Breast epithelium (tissue), 4 donors: ENCODE results near the gene TP53BP2. TPM values are rescaled to one million over a fixed set of nuclear protein-coding genes. Genes with fewer than 3 reads are reported as not detected.
"Not testable (repeated sequence)": the region's sequence is repeated elsewhere in the genome, so short reads cannot be mapped to it uniquely, and the experiment has no call there.

Experiments
- DNase-seq, 2 donors: peaks; one replicate each; pipeline ENCODE4 v3.0.0-alpha.2; 2019; ENCODE audit warnings: low spot score in 2 of 2
- H3K27ac ChIP-seq, 2 donors: fragments of 200-600 bp; sonication (generic) in 1 of 2; one replicate each; pipeline ENCODE4 v1.5.1; 2016 to 2019; ENCODE audit warnings: mild to moderate bottlenecking in 1 of 2
- H3K27me3 ChIP-seq, 2 donors: fragments of 200-600 bp; sonication (generic) in 1 of 2; one replicate each; pipeline versions ENCODE4 v1.5.1 to v1.6.0; 2017 to 2019; ENCODE audit warnings: control low read depth in 1 of 2, mild to moderate bottlenecking in 1 of 2
- H3K36me3 ChIP-seq: fragments of 200-600 bp; one replicate; pipeline ENCODE4 v1.5.1; 2019
- H3K4me1 ChIP-seq, 2 donors: fragments of 200-600 bp; sonication (generic); one replicate each; pipeline ENCODE4 v1.5.1; 2016 to 2019; ENCODE audit warnings: control low read depth in 1 of 2
- H3K4me3 ChIP-seq, 3 donors: fragments of 200-600 bp; sonication (generic); 1 replicate in 2 of 3; 2 replicates in 1 of 3; pipeline ENCODE4 v1.5.1; 2016 to 2019; ENCODE audit warnings: mild to moderate bottlenecking in 3 of 3, moderate library complexity in 2 of 3
- H3K9me3 ChIP-seq, 2 donors: fragments of 200-600 bp; sonication (generic) in 1 of 2; one replicate each; pipeline ENCODE4 v1.5.1; 2016 to 2019; ENCODE audit warnings: control low read depth in 1 of 2
- CTCF ChIP-seq, 3 donors: fragments of 450-650 bp; IDR thresholded peaks; one replicate each; pipeline ENCODE4 v1.5.1; 2016 to 2017; ENCODE audit warnings: antibody characterized with exemption in 3 of 3, mild to moderate bottlenecking in 3 of 3, moderate library complexity in 3 of 3
- POLR2A ChIP-seq: fragments of 450-650 bp; IDR thresholded peaks from one replicate; pipeline ENCODE4 v1.6.1; 2016; ENCODE audit warnings: antibody characterized with exemption, mild to moderate bottlenecking, moderate library complexity
- POLR2AphosphoS5 ChIP-seq, 3 donors: sonication (generic); formaldehyde crosslinking; IDR thresholded peaks; one replicate each; pipeline ENCODE4 v1.6.1; 2017; ENCODE audit warnings: antibody characterized with exemption in 3 of 3
- intact Hi-C: fragments of 100-400 bp; cut with DNase I; formaldehyde crosslinking; loops from one replicate; pipeline ENCODE4 v1.15.1; 2023; ENCODE audit warnings: low total_unique reads
- total RNA-seq, 3 donors: library from RNA; depleted of rRNA; stranded (reverse); fragments of >200 nt; gene quantifications; one replicate each; pipeline ENCODE4 v1.1.0, GENCODE V29; 2016

Gene TP53BP2
- total RNA-seq, result 10 to 100 TPM; 31.4 to 46.8 (median 38.0) TPM

GRCh38 chr1:223845810-223846682 lies at the start of gene TP53BP2:
Gene TP53BP2, minus strand, starts transcription at chr1:223845947. Its CDS starts 267 bp downstream, at chr1:223845680.
- intact Hi-C loops, result no loop called here
- no peaks in the 10 kb centered on the region for H3K36me3 ChIP-seq
- H3K4me3 ChIP-seq, result peak within 1 kb of the TSS; percentile 85 to 90 (median 87)
- H3K27me3 ChIP-seq, result no peaks in the 10 kb centered on the region
- H3K9me3 ChIP-seq, result no peaks in the 10 kb centered on the region
- DNase-seq, result peak; percentile 84
- TF ChIP-seq POLR2AphosphoS5 (IDR thresholded peaks at IDR 0.05) (peak; percentile 72 to 78 (median 73)), CTCF (IDR thresholded peaks at IDR 0.05) (peak in 2 of 3 donors; percentile 60), POLR2A (peak; percentile 79)
- peak within 1 kb of the TSS; percentile 96 to 100 for H3K27ac ChIP-seq
- peaks cover 0 to 6% of the 10 kb centered on the region in 2 donors for H3K4me1 ChIP-seq

GRCh38 chr1:223890494-223890893 lies 44.7 kb upstream of the TP53BP2 start:
- H3K9me3 ChIP-seq, H3K27me3 ChIP-seq, DNase-seq, H3K4me3 ChIP-seq, intact Hi-C loops, H3K4me1 ChIP-seq, H3K36me3 ChIP-seq, H3K27ac ChIP-seq: not testable (repeated sequence)

- DNase-seq, H3K27ac ChIP-seq, intact Hi-C loops, H3K4me3 ChIP-seq, H3K9me3 ChIP-seq, H3K27me3 ChIP-seq, H3K36me3 ChIP-seq, H3K4me1 ChIP-seq: not testable (repeated sequence)
Observed at GRCh38 chr1:223889319-223889718, 43.6 kb upstream of the TP53BP2 start.

- H3K9me3 ChIP-seq, result no peaks in the 10 kb centered on the region
- no peak overlapping the region for H3K27ac ChIP-seq
- H3K4me1 ChIP-seq, result no peaks in the 10 kb centered on the region
- DNase-seq, result no peak
- no peaks in the 10 kb centered on the region for H3K27me3 ChIP-seq
- no peaks in the 10 kb centered on the region for H3K36me3 ChIP-seq
- no peak overlapping the region for H3K4me3 ChIP-seq
- intact Hi-C loops, result no loop called here
- no peak for TF ChIP-seq POLR2A
- no peak for TF ChIP-seq CTCF (IDR thresholded peaks at IDR 0.05)
- TF ChIP-seq POLR2AphosphoS5 (IDR thresholded peaks at IDR 0.05), result no peak
Observed at GRCh38 chr1:223887747-223888418, 42.1 kb upstream of the TP53BP2 start.

- no peaks in the 10 kb centered on the region for H3K27me3 ChIP-seq
- no peaks in the 10 kb centered on the region for H3K9me3 ChIP-seq
- no peaks in the 10 kb centered on the region for H3K4me1 ChIP-seq
- no peak for TF ChIP-seq CTCF (IDR thresholded peaks at IDR 0.05)
- no peak for TF ChIP-seq POLR2AphosphoS5 (IDR thresholded peaks at IDR 0.05)
- TF ChIP-seq POLR2A, result no peak
- no peak overlapping the region for H3K4me3 ChIP-seq
- intact Hi-C loops, result no loop called here
- DNase-seq, result no peak
- H3K27ac ChIP-seq, result no peak overlapping the region
- no peaks in the 10 kb centered on the region for H3K36me3 ChIP-seq
Observed at GRCh38 chr1:223886516-223886921, 40.8 kb upstream of the TP53BP2 start.

GRCh38 chr1:223885614-223886013 lies 39.9 kb upstream of the TP53BP2 start:
- H3K36me3 ChIP-seq, result no peaks in the 10 kb centered on the region
- intact Hi-C loops, result no loop called here
- no peak overlapping the region for H3K27ac ChIP-seq
- no peaks in the 10 kb centered on the region for H3K9me3 ChIP-seq
- no peak for DNase-seq
- no peak for TF ChIP-seq POLR2AphosphoS5 (IDR thresholded peaks at IDR 0.05)
- no peak for TF ChIP-seq POLR2A
- TF ChIP-seq CTCF (IDR thresholded peaks at IDR 0.05), result no peak
- no peak overlapping the region for H3K4me3 ChIP-seq
- no peaks in the 10 kb centered on the region for H3K27me3 ChIP-seq
- H3K4me1 ChIP-seq, result no peaks in the 10 kb centered on the region
